ENCODE measurements around the gene BICDL2. TPM values are rescaled to one million over a fixed set of nuclear protein-coding genes. Genes with fewer than 3 reads are reported as not detected.
A peak's percentile ranks its signal among the peaks of the same experiment; 100 is the strongest.
"Not testable (repeated sequence)": the region's sequence is repeated elsewhere in the genome, so short reads cannot be mapped to it uniquely, and the experiment has no call there.

The BICDL2 gene, protein sequence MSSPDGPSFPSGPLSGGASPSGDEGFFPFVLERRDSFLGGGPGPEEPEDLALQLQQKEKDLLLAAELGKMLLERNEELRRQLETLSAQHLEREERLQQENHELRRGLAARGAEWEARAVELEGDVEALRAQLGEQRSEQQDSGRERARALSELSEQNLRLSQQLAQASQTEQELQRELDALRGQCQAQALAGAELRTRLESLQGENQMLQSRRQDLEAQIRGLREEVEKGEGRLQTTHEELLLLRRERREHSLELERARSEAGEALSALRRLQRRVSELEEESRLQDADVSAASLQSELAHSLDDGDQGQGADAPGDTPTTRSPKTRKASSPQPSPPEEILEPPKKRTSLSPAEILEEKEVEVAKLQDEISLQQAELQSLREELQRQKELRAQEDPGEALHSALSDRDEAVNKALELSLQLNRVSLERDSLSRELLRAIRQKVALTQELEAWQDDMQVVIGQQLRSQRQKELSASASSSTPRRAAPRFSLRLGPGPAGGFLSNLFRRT
- total RNA-seq (not detected), polyA plus RNA-seq (ENCODE audit: insufficient read depth in 1 of 8, insufficient read length in 8 of 8, low replicate concordance in 1 of 8) (under 1 TPM in 5 of 8 donors, not detected in 3; 0.02 to 0.66 (median 0.23) TPM)
- long read RNA-seq, donor 1 = 0 reads
- long read RNA-seq, donor 2 = 0 reads
- long read RNA-seq, donor 3 = 0 reads
- long read RNA-seq, donor 4 = 0 reads
- long read RNA-seq, donor 5 = 0 reads
- long read RNA-seq, donor 6 = 0 reads
- long read RNA-seq, donor 7 = 0 reads
- long read RNA-seq, donor 8 = 0 reads
- long read RNA-seq, donor 9 = 0 reads
- long read RNA-seq, donor 10 = 0 reads
- long read RNA-seq, donor 11 = 0 reads

DNA sequence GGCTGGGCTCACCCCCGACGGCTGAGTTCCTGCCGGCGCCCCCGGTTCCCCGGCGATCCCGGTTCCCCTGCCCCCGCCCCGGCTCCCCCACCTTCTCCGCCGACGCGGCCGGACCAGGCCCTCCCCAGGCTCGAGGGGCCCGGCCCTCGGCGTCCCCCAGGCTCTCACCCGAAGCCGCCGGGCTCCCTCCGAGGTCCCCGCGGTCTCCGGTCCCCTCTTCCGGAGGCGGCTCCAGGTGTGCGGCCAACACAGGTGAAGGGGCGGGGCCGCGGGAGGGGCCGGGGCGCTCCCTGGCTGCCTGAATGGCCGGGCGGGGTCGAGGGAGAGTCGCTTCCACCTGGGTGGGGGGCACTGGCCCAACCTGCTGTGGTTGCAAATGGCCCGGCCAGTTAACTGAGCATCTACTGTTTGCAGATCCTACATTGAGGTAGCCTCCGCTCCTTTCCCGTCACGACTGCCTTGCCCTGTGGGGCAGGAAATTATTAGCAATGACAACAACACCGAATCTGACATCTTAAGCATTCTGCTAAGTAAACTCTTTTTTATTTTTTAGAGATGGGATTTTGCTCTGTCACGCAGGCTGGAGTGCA, at the start of gene BICDL2:
TSS of gene BICDL2 (minus strand) at position 219 of the 590 bp plus-strand sequence. CDS start 1,448 bp downstream, outside the sequence.
- 3% methylated on average over 34 of the region's 44 CpGs for WGBS (ENCODE audit: insufficient coverage)
- no peaks in the 10 kb centered on the region for H3K9me3 ChIP-seq (replicated peaks; ENCODE audit: control insufficient read depth, low read depth, low read length)
- no peak within 1 kb of the TSS for H3K27ac ChIP-seq (ENCODE audit: low read length)
- no peak for DNase-seq
- no peak within 1 kb of the TSS for H3K4me3 ChIP-seq (ENCODE audit: low read length)
- peaks cover 90% of the 10 kb centered on the region for H3K27me3 ChIP-seq (ENCODE audit: control insufficient read depth, insufficient read depth, low read length)
- H3K4me1 ChIP-seq (ENCODE audit: control insufficient read depth, insufficient read depth, low read length) = no peaks in the 10 kb centered on the region
- no peaks in the 10 kb centered on the region for H3K36me3 ChIP-seq (ENCODE audit: control insufficient read depth, insufficient read depth, low read length)

DNA sequence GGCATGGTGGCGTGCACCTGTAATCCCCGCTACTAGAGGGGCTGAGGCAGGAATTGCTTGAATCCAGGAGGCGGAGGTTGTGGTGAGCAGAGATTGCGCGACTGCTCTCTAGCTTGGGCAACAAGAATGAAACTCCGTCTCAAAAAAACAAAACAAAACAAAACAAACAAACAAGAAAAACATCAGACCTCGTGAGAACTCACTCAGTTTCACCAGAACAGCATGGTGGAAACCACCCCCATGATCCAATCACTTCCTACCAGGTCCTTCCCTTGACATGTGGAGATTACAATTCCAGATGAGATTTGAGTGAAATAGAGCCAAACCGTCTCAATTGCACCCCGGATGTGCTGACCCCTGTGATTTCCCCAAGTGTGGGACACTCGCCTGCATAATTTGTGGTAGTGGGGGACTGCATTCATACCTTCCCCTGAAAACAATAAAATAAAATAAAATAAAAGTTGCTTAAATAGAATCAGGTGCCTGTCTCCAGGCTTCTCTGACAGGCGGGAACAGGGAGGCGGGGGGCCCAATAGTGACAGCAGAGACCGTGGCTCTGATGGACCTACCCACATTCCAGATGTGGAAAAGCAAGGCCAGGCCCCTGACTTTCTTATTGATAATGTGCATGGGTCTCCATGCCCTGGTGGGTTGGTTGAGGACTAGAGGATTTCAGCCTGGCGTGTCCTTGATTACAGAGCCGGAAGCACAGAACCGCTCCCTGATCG, 49.3 kb upstream of the BICDL2 start:
- no peak for DNase-seq
- H3K36me3 ChIP-seq (ENCODE audit: control insufficient read depth, insufficient read depth, low read length) = no peaks in the 10 kb centered on the region
- peaks cover 35% of the 10 kb centered on the region for H3K4me1 ChIP-seq (ENCODE audit: control insufficient read depth, insufficient read depth, low read length)
- no peaks in the 10 kb centered on the region for H3K9me3 ChIP-seq (replicated peaks; ENCODE audit: control insufficient read depth, low read depth, low read length)
- H3K27me3 ChIP-seq (ENCODE audit: control insufficient read depth, insufficient read depth, low read length) = no peaks in the 10 kb centered on the region
- 88% methylated on average over 9 of the region's 17 CpGs for WGBS (ENCODE audit: insufficient coverage)
- no peak overlapping the region for H3K4me3 ChIP-seq (ENCODE audit: low read length)
- peak overlapping the region; percentile 86 for H3K27ac ChIP-seq (ENCODE audit: low read length)

DNA sequence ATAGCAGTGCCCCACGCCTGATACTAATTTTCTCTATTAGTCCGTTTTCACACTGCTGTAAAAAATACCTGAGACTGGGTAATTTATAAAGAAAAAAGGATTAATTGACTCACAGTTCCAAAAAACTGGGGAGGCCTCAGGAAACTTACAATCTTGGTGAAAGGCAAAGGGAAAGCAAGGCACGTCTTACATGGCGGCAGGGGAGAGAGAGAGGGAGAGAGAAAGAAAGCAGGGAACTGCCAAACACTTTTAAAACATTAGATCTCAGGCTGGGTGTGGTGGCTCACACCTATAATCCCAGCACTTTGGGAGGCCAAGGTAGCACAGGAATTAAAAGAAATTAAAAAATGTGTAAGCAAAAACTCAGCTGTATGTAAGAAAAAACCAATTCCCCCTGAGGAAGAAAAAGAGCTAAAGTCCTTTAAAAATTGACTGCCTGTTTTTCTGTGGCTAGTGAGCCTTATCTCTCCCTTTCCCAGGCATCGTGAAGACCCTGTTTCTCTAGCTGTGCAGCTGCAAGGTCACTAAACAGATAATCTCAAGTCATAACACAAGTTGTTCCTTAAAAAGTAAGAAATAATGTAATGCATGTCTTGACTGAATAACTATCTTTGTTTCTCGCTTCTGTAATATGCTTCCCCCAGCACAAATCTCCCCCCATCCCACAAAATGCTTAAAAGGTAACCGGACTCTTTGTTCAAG, 48.4 kb upstream of the BICDL2 start:
- Histone ChIP-seq H3K27me3 (ENCODE audit: control insufficient read depth, insufficient read depth, low read length) (peaks cover 2% of the 10 kb centered on the region), H3K9me3 (replicated peaks; ENCODE audit: control insufficient read depth, low read depth, low read length) (no peaks in the 10 kb centered on the region), H3K36me3 (ENCODE audit: control insufficient read depth, insufficient read depth, low read length) (no peaks in the 10 kb centered on the region), H3K4me1 (ENCODE audit: control insufficient read depth, insufficient read depth, low read length) (peaks cover 35% of the 10 kb centered on the region), H3K4me3 (ENCODE audit: low read length) (no peak overlapping the region), H3K27ac (ENCODE audit: low read length) (no peak overlapping the region)
- 78% methylated on average over 2 of the region's 7 CpGs for WGBS (ENCODE audit: insufficient coverage)
- DNase-seq = no peak

DNA sequence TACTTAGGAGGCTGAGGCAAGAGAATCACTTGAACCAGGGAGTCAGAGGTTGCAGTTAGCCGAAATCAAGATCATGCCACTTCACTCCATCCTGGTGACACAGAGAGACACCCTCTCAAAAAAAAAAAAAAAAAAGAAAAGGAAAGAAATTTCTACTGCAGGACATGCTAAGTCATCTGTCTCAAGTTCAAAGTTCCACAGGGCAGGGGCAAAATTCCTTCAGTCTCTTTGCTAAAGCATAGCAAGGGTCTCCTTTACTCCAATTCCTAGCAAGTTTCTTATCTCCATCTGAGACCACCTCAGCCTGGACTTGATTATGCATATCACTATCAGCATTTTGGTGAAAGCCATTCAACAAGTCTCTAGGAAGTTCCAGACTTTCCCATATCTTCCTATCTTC, 47.7 kb upstream of the BICDL2 start:
- H3K36me3 ChIP-seq (ENCODE audit: control insufficient read depth, insufficient read depth, low read length) = no peaks in the 10 kb centered on the region
- H3K4me3 ChIP-seq (ENCODE audit: low read length) = no peak overlapping the region
- peaks cover 34% of the 10 kb centered on the region for H3K4me1 ChIP-seq (ENCODE audit: control insufficient read depth, insufficient read depth, low read length)
- no peak for DNase-seq
- no CpG with 5 or more reads among the region's 1 CpG for WGBS (ENCODE audit: insufficient coverage)
- H3K27me3 ChIP-seq (ENCODE audit: control insufficient read depth, insufficient read depth, low read length) = peaks cover 2% of the 10 kb centered on the region
- H3K27ac ChIP-seq (ENCODE audit: low read length) = no peak overlapping the region
- no peaks in the 10 kb centered on the region for H3K9me3 ChIP-seq (replicated peaks; ENCODE audit: control insufficient read depth, low read depth, low read length)

DNA sequence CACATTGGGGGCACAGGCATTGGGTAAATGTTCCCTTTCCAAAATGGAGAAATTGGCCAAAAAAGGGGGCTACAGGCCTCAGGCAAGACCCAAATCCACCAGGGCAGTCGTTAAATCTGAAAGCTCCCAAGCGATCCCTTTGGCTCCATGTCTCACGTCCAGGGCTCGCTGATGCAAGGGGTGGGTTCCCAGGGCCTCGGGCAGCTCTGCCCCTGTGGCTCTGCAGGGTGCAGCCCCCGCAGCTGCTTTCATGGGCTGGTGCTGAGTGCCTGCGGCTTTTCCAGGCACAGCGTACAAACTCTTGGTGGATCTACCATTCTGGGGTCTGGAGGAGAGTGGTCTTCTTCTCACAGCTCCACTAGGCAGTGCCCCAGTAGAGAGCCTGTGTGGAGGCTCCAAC, 46.7 kb upstream of the BICDL2 start:
- not testable (repeated sequence) for H3K9me3 ChIP-seq (replicated peaks; ENCODE audit: control insufficient read depth, low read depth, low read length); H3K27ac ChIP-seq (ENCODE audit: low read length); DNase-seq; H3K4me3 ChIP-seq (ENCODE audit: low read length); H3K27me3 ChIP-seq (ENCODE audit: control insufficient read depth, insufficient read depth, low read length); H3K36me3 ChIP-seq (ENCODE audit: control insufficient read depth, insufficient read depth, low read length)
- peaks cover 23% of the 10 kb centered on the region for H3K4me1 ChIP-seq (ENCODE audit: control insufficient read depth, insufficient read depth, low read length)
- WGBS (ENCODE audit: insufficient coverage) = 88% methylated on average over 5 of the region's 8 CpGs

DNA sequence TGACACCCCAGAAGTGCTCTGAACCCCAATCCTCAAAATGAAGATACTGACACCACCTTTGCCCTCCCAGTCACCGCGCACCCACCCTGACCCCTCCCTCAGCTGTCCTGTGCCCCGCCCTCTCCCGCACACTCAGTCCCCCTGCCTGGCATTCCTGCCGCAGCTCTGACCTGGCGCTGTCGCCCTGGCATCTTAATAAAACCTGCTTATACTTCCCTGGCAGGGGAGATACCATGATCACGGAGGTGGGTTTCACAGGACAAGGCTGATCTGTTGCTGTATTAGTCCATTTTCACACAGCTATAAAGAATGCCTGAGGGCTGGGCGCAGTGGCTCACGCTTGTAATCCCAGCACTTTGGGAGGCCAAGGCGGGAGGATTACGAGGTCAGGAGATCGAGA, 45.2 kb upstream of the BICDL2 start:
- 88% methylated on average over 7 of the region's 13 CpGs for WGBS (ENCODE audit: insufficient coverage)
- not testable (repeated sequence) for H3K4me1 ChIP-seq (ENCODE audit: control insufficient read depth, insufficient read depth, low read length); H3K36me3 ChIP-seq (ENCODE audit: control insufficient read depth, insufficient read depth, low read length); H3K4me3 ChIP-seq (ENCODE audit: low read length); H3K27me3 ChIP-seq (ENCODE audit: control insufficient read depth, insufficient read depth, low read length); H3K9me3 ChIP-seq (replicated peaks; ENCODE audit: control insufficient read depth, low read depth, low read length); H3K27ac ChIP-seq (ENCODE audit: low read length); DNase-seq

DNA sequence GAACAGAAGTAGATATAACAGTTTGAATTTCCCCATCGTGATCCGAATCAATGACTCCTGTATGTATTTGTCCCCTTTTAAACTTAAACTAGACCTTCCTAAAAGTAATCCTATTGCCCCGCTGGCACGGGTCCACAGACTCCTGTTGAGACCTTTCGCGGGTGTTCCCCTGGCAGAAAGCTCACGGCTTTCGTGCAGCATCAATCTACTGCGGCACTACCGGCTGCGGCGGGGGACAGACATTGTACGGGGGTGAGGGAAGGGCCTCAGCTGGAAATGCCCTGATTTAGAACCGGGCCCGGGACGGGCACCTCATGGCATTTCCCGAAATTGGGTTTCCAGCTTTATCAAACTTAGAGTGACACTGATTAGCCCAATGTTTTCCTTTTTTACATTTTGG, 43.3 kb upstream of the BICDL2 start:
- H3K4me1 ChIP-seq (ENCODE audit: control insufficient read depth, insufficient read depth, low read length) = peaks cover 7% of the 10 kb centered on the region
- 87% methylated on average over 16 of the region's 17 CpGs for WGBS (ENCODE audit: insufficient coverage)
- no peaks in the 10 kb centered on the region for H3K9me3 ChIP-seq (replicated peaks; ENCODE audit: control insufficient read depth, low read depth, low read length)
- H3K36me3 ChIP-seq (ENCODE audit: control insufficient read depth, insufficient read depth, low read length) = no peaks in the 10 kb centered on the region
- no peak overlapping the region for H3K27ac ChIP-seq (ENCODE audit: low read length)
- H3K4me3 ChIP-seq (ENCODE audit: low read length) = no peak overlapping the region
- DNase-seq = no peak
- peaks cover 2% of the 10 kb centered on the region for H3K27me3 ChIP-seq (ENCODE audit: control insufficient read depth, insufficient read depth, low read length)

DNA sequence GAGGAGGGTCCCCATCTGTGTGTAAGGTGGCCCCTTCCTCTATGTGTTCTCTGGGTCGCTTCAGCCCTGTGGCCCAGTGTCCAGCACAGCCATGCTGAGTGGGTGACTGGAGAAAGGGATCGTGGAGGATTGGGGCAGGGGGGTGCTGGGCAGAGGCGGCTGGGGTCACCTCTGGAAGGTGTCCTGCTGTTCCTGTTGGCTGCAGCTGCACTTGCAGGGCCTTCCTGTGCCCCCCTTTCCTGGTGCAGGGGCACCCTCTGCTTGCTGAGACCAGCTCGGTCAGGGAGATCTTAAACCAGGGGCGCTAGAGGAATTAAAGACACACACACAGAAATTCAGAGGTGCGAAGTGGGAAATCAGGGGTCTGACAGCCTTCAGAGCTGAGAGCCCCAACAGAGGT, 39.8 kb upstream of the BICDL2 start:
- peaks cover 2% of the 10 kb centered on the region for H3K27me3 ChIP-seq (ENCODE audit: control insufficient read depth, insufficient read depth, low read length)
- WGBS (ENCODE audit: insufficient coverage) = no CpG with 5 or more reads among the region's 6 CpGs
- peaks cover 7% of the 10 kb centered on the region for H3K4me1 ChIP-seq (ENCODE audit: control insufficient read depth, insufficient read depth, low read length)
- H3K36me3 ChIP-seq (ENCODE audit: control insufficient read depth, insufficient read depth, low read length) = no peaks in the 10 kb centered on the region
- H3K4me3 ChIP-seq (ENCODE audit: low read length) = no peak overlapping the region
- H3K9me3 ChIP-seq (replicated peaks; ENCODE audit: control insufficient read depth, low read depth, low read length) = no peaks in the 10 kb centered on the region
- no peak overlapping the region for H3K27ac ChIP-seq (ENCODE audit: low read length)
- no peak for DNase-seq

DNA sequence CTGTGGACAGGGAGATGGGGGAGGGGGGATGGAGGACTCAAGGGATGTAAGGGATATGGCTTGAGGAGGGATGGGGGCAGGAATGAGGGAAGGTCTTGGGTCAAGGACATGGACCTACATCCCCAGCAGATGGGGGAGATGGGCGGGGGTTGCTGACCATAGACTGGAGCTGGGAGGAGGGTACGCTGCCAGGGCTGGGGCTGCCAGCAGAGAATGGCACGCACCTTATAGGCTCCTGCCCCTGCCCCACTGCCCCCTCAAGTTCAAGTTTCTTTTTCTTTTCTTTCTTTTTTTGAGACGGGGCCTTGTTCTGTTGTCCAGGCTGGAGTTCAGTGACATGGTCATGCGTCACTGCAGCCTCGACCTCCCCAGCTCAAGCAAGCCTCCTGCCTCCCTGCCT, 39.2 kb upstream of the BICDL2 start:
- H3K4me1 ChIP-seq (ENCODE audit: control insufficient read depth, insufficient read depth, low read length); DNase-seq; H3K4me3 ChIP-seq (ENCODE audit: low read length); H3K27me3 ChIP-seq (ENCODE audit: control insufficient read depth, insufficient read depth, low read length); H3K36me3 ChIP-seq (ENCODE audit: control insufficient read depth, insufficient read depth, low read length); H3K9me3 ChIP-seq (replicated peaks; ENCODE audit: control insufficient read depth, low read depth, low read length); H3K27ac ChIP-seq (ENCODE audit: low read length): not testable (repeated sequence)
- 92% methylated on average over 4 of the region's 6 CpGs for WGBS (ENCODE audit: insufficient coverage)
